ENCODE results near the gene TSLP. TPM values are rescaled to one million over a fixed set of nuclear protein-coding genes. Genes with fewer than 3 reads are reported as not detected.

TSLP gene
- total and polyA plus RNA-seq, 9 of the 15 experiments (the other 6 are each of a cell fraction or from before 2014, with no cell fraction given), result 0.09 to 2.8 (median 1.2) TPM

DNA sequence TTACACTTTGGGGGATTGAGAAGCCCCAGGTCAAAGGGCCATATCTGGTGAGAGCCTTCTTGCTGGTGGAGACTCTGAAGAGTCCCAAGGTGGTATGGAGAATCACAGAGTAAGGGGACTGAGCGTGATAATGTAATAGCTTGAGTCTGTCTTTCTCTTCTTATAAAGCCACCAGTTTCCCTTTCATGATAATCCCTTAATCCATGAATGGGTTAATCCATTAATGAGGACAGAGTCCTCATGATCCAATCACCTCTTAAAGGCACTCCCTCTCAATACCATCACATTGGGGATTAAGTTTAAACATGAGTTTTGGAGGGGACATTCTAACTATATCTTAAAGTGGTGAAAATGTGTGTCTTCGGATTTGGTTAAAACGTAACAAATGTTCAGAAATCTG is 42.2 kb downstream of the TSLP start (continued):
- TF ChIP-seq NKRF (IDR thresholded peaks at IDR 0.05; ENCODE audit: borderline replicate concordance), result no peak
- no peak for TF ChIP-seq ZNF217 (CRISPR knock-in tag; IDR thresholded peaks at IDR 0.05)
- TF ChIP-seq HCFC1 (IDR thresholded peaks at IDR 0.05; ENCODE audit: low read depth, low read length), result no peak
- TF ChIP-seq RAD51 (IDR thresholded peaks at IDR 0.05; ENCODE audit: borderline replicate concordance, low read depth), result no peak

DNA sequence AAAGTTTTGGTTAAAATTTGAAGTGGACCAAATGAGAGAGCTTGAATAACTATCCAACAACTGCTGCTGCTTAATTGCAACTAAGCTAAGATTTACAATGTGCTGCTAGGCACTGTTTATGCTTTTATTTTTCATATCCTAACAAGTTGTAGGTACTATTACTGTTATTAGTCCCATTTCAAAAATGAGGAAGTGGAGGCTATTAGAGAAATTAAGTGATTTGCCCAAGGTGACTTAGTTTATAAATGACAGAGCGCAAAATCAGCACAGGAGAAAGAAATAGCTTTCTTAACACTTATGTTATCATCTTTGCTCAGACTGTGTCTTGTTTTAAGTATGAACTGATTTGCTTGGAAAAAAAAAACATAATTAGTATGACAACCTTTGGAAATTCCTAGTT is 43.7 kb downstream of the TSLP start:
- no peak for FAIRE-seq
- no peak overlapping the region for H3K27ac ChIP-seq (ENCODE audit: extremely low read depth, low read depth, low read length)
- H3K9me1 ChIP-seq (ENCODE audit: control insufficient read depth, insufficient read depth, low read length), result no peaks in the 10 kb centered on the region
- no peaks in the 10 kb centered on the region for H3K4me1 ChIP-seq (replicated peaks in 1 of 2; ENCODE audit: control insufficient read depth in 2 of 2, insufficient read depth in 2 of 2, low read length in 2 of 2)
- intact Hi-C loops (cut with micrococcal nuclease) (no loop called here), in situ Hi-C loops (cut with MboI) (loop anchor here (25.0 kb wide), 1 partner anchor 378 kb away; the partner anchor contains the start of genes SLC25A46 and TMEM232)
- H3K79me2 ChIP-seq (ENCODE audit: control insufficient read depth, insufficient read depth, low read length), result no peaks in the 10 kb centered on the region
- H3K27me3 ChIP-seq (ENCODE audit: control insufficient read depth in 2 of 2, insufficient read depth in 2 of 2, low read length in 2 of 2), result no peaks in the 10 kb centered on the region
- H2AFZ ChIP-seq (ENCODE audit: low read depth, low read length), result no peak overlapping the region
- 100% methylated on average over 1 of the region's 1 CpG for WGBS (ENCODE audit: insufficient coverage, low coverage, missing lambda C conversion rate)
- peaks cover 90% of the 10 kb centered on the region for H3K36me3 ChIP-seq (ENCODE audit: control insufficient read depth, insufficient read depth, low read length)
- H3K4me2 ChIP-seq (ENCODE audit: insufficient read depth, low read length), result no peak overlapping the region
- H3K9ac ChIP-seq (ENCODE audit: insufficient read depth in 1 of 2, low read depth in 2 of 2, low read length in 2 of 2), result no peak overlapping the region
- ATAC-seq, result no peak
- no peaks in the 10 kb centered on the region for H3K9me3 ChIP-seq (replicated peaks; ENCODE audit: control insufficient read depth, insufficient read depth, low read depth, low read length)
- H4K20me1 ChIP-seq (replicated peaks; ENCODE audit: control insufficient read depth, insufficient read depth, low read length), result no peaks in the 10 kb centered on the region
- no peak overlapping the region for H3K4me3 ChIP-seq
- POLR2A ChIA-PET, result interaction anchor here (0.7 to 0.9 kb wide), 2 partner anchors 21 to 112 kb away, joined by 3 to 7 read pairs; no protein-coding TSS in a partner anchor
- DNase-seq (ENCODE audit: extremely low read depth in 1 of 4, low spot score in 3 of 4), result no peak
- BruUV-seq (replicated peaks), result no TSS peak
- CTCF ChIA-PET (ENCODE audit: low intra/inter-chr PET ratio), result no interaction called here
- 0 out of 2 replicates have a peak, but pooled peaks have one; percentile 35 for TF ChIP-seq SPI1 (IDR thresholded peaks at IDR 0.05; ENCODE audit: borderline replicate concordance, low read depth, low read length)
- TF ChIP-seq ZNF507 (tag; conservative IDR thresholded peaks at IDR 0.05), result no peak
- TF ChIP-seq ILK (tag; IDR thresholded peaks at IDR 0.05; ENCODE audit: borderline replicate concordance, low read depth), result no peak
